K562 (cell line): ENCODE measurements around the gene ROBO2. TPM values are rescaled to one million over a fixed set of nuclear protein-coding genes. Genes with fewer than 3 reads are reported as not detected.

Source experiments
- IFI16 ChIP-seq: fragments of 250-450 bp; sonication (Bioruptor Pico); IDR thresholded peaks from 2 replicates; pipeline ENCODE4 v2.1.2; 2022; ENCODE audit warnings: mild to moderate bottlenecking, inconsistent platforms
- MAFG ChIP-seq: fragments of 450-650 bp; conservative IDR thresholded peaks from 2 replicates; pipeline ENCODE4 v1.6.1; 2016; ENCODE audit warnings: missing genetic modification characterization, missing compliant biosample characterization
- MCM5 ChIP-seq: fragments of 450-650 bp; IDR thresholded peaks from 2 replicates; pipeline ENCODE4 v1.6.1; 2016; ENCODE audit warnings: low read depth
- PPARD ChIP-seq: fragments of 250-450 bp; sonication (Bioruptor Pico); IDR thresholded peaks from 2 replicates; pipeline ENCODE4 v1.8.0; 2022; ENCODE audit warnings: inconsistent platforms, mild to moderate bottlenecking, moderate library complexity
- STAT5A ChIP-seq: IDR thresholded peaks from 2 replicates; pipeline ENCODE4 v1.6.1; 2012; ENCODE audit warnings: low read length, inconsistent platforms, borderline replicate concordance
- ZNF23 ChIP-seq: fragments of 250-450 bp; sonication (Bioruptor Pico); IDR thresholded peaks from 2 replicates; pipeline ENCODE4 v1.4.0; 2020; ENCODE audit warnings: mild to moderate bottlenecking
- ZNF407 ChIP-seq: fragments of 450-650 bp; IDR thresholded peaks from 2 replicates; pipeline ENCODE4 v1.6.1; 2016; ENCODE audit warnings: low read depth
- polyA plus RNA-seq, 8 experiments: library from polyadenylated mRNA; depleted of rRNA in 4 of 8; stranded (reverse) in 5 of 8; unstranded in 3 of 8; fragments of >200 nt; fragmentation: Nextera tagmentation in 2 of 8; fragmentation: Illumina TruSeq in 1 of 8; extraction: Ambion mirVana in 2 of 8; extraction: Trizol in 1 of 8; gene quantifications; 2 replicates each; pipeline versions ENCODE4 v1.2.1 to v1.2.3, GENCODE V29; 2011 to 2014; ENCODE audit warnings: inconsistent platforms in 1 of 8, missing spikeins in 1 of 8
- total RNA-seq, 7 experiments: library from RNA; depleted of rRNA in 6 of 7; stranded (reverse); fragments of >200 nt in 6 of 7; fragmentation: Illumina TruSeq in 2 of 7; extraction: Trizol in 2 of 7; gene quantifications; 2 replicates each; pipeline versions ENCODE4 v1.2.1 to v1.2.3, GENCODE V29; 2011 to 2021; ENCODE audit warnings: low replicate concordance in 1 of 7
- TF ChIP-seq, protein P1 (sequence below): sonication (generic); formaldehyde crosslinking; IDR thresholded peaks from 2 replicates; pipeline ENCODE4 v1.8.0; 2023; ENCODE audit warnings: missing genetic modification reagents, mild to moderate bottlenecking, borderline replicate concordance
- TF ChIP-seq, protein P2 (sequence below): IDR thresholded peaks from 2 replicates; pipeline ENCODE4 v1.6.1; 2014; ENCODE audit warnings: antibody characterized with exemption
- TF ChIP-seq, protein P3 (sequence below): fragments of 250-450 bp; sonication (Bioruptor Pico); IDR thresholded peaks from 2 replicates; pipeline ENCODE4 v1.4.0; 2020

The ROBO2 gene
- total and polyA plus RNA-seq, 9 of the 15 experiments (the other 6 are each of a cell fraction or from before 2014, with no cell fraction given), result 0.84 to 3.0 (median 1.7) TPM

GRCh38 chr3:77655396-77655795 is 615.5 kb downstream of the ROBO2 start (continued):
- TF ChIP-seq, protein P1, sequence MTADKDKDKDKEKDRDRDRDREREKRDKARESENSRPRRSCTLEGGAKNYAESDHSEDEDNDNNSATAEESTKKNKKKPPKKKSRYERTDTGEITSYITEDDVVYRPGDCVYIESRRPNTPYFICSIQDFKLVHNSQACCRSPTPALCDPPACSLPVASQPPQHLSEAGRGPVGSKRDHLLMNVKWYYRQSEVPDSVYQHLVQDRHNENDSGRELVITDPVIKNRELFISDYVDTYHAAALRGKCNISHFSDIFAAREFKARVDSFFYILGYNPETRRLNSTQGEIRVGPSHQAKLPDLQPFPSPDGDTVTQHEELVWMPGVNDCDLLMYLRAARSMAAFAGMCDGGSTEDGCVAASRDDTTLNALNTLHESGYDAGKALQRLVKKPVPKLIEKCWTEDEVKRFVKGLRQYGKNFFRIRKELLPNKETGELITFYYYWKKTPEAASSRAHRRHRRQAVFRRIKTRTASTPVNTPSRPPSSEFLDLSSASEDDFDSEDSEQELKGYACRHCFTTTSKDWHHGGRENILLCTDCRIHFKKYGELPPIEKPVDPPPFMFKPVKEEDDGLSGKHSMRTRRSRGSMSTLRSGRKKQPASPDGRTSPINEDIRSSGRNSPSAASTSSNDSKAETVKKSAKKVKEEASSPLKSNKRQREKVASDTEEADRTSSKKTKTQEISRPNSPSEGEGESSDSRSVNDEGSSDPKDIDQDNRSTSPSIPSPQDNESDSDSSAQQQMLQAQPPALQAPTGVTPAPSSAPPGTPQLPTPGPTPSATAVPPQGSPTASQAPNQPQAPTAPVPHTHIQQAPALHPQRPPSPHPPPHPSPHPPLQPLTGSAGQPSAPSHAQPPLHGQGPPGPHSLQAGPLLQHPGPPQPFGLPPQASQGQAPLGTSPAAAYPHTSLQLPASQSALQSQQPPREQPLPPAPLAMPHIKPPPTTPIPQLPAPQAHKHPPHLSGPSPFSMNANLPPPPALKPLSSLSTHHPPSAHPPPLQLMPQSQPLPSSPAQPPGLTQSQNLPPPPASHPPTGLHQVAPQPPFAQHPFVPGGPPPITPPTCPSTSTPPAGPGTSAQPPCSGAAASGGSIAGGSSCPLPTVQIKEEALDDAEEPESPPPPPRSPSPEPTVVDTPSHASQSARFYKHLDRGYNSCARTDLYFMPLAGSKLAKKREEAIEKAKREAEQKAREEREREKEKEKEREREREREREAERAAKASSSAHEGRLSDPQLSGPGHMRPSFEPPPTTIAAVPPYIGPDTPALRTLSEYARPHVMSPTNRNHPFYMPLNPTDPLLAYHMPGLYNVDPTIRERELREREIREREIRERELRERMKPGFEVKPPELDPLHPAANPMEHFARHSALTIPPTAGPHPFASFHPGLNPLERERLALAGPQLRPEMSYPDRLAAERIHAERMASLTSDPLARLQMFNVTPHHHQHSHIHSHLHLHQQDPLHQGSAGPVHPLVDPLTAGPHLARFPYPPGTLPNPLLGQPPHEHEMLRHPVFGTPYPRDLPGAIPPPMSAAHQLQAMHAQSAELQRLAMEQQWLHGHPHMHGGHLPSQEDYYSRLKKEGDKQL (CRISPR knock-in tag), result no peak
- TF ChIP-seq STAT5A (no peak), IFI16 (CRISPR knock-in tag) (no peak), ZNF407 (no peak), PPARD (CRISPR knock-in tag) (no peak), ZNF23 (CRISPR knock-in tag) (no peak), MCM5 (no peak), MAFG (tag) (no peak)
- TF ChIP-seq, protein P2, sequence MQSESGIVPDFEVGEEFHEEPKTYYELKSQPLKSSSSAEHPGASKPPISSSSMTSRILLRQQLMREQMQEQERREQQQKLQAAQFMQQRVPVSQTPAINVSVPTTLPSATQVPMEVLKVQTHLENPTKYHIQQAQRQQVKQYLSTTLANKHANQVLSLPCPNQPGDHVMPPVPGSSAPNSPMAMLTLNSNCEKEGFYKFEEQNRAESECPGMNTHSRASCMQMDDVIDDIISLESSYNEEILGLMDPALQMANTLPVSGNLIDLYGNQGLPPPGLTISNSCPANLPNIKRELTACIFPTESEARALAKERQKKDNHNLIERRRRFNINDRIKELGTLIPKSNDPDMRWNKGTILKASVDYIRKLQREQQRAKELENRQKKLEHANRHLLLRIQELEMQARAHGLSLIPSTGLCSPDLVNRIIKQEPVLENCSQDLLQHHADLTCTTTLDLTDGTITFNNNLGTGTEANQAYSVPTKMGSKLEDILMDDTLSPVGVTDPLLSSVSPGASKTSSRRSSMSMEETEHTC, result no peak
- TF ChIP-seq, protein P3, sequence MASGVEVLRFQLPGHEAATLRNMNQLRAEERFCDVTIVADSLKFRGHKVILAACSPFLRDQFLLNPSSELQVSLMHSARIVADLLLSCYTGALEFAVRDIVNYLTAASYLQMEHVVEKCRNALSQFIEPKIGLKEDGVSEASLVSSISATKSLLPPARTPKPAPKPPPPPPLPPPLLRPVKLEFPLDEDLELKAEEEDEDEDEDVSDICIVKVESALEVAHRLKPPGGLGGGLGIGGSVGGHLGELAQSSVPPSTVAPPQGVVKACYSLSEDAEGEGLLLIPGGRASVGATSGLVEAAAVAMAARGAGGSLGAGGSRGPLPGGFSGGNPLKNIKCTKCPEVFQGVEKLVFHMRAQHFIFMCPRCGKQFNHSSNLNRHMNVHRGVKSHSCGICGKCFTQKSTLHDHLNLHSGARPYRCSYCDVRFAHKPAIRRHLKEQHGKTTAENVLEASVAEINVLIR (CRISPR knock-in tag), result no peak
